GM21717 (cell line): Measurements from ENCODE around the gene C11orf97.
"Not testable (repeated sequence)": the region's sequence is repeated elsewhere in the genome, so short reads cannot be mapped to it uniquely, and the experiment has no call there.

Experiments used
- ATAC-seq: cut with Tn5 transposase; IDR thresholded peaks from one replicate; pipeline ENCODE4 v1.9.1; 2021; ENCODE audit warnings: mild to moderate bottlenecking, moderate library complexity; ENCODE audit not compliant: unreplicated experiment

Gene C11orf97

DNA sequence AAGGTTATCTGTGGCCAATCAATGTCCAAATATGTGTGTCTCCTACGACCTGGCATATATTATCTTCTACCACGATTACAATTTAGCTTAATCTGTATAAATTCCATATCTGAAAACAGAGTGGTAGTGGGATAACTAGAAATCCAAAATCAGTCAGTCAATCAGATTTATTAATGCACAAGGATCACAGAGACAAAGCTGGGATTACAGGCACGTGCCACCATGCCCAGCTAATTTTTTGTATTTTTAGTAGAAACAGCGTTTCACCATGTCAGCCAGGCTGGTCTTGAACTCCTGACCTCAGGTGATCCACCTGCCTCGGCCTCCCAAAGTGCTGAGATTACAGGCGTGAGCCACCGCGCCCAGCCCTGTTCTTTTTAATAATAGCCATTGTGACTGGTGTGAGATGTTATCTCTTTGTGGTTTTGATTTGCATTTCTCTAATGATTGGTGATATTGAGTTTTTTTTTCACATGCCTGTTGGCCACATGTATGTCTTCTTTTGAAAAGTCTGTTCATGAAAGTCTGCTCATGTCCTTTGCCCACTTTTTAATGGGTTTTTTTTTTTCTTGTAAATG lies 43.6 kb downstream of the C11orf97 start:
- not testable (repeated sequence) for ATAC-seq

DNA sequence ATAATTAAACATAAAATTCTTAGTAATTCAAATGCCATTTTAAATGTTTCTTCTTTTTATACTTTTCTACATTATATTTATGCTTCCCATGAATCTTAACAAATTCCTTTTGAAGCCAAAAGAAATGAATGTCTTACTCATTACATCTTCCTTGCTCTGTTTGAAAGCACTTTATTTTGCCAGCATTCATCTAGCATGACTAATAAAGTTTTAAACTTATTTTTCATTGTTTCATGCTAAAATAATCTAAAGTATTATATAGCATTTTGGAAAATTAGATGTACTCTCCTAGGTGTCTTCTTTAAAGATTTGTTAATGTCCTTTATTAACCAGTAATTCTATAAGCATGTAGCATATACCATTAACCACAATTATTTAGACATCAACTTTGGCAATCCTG lies 45.2 kb downstream of the C11orf97 start:
- ATAC-seq: no peak

DNA sequence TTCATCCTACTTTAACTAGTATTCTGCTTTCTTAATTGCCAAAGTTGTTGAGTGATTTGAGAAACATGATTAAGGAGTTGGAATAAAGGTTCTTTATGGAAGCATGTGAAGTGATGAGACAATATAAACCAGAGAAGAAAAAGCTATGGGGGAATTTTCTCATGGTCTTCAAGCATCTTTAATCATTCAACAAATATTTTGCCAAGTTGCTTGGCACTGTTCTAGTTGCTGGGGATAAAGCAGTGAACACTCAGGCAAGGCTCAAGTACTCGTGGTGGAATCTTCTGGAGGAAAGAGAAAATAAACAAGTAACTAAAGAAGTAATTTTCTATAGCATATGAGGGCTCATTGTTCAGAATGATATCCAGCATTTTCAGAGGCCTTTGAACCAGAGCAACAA lies 45.7 kb downstream of the C11orf97 start:
- ATAC-seq: no peak

DNA sequence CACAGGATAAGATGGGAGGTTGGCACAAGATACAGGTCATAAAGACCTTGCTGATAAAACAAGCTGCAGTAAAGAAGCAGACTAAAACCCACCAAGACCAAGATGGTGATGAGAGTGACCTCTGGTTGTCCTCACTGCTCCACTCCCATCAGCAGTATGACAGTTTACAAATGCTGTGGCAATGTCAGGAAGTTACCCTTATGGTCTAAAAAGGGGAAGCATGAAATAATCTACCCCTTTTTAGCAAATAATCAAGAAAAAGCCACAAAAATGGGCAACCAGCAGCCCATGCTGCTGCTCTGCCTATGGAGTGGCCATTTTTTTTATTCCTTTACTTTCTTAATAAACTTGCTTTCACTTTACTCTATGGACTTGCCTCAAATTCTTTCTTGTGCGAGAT lies 46.2 kb downstream of the C11orf97 start:
- ATAC-seq: no peak

DNA sequence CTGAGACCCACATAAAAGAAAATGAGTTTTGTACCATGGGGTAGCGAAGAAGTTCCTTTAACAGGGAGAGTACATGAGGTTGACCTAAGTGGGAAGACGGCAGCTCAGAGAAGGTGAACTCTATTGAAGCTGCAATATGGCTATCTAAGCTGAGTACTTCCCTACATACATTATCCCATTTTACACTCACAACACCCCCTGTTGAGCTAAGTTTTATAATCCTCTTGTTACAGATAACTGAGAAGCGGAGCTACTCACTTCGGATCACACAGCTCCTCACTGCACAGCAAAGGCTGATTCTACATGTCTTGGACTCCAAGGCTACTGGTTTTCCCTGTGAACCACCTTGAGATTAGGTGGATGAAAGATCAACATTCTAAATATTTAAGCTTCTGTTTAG lies 46.7 kb downstream of the C11orf97 start:
- ATAC-seq: no peak

DNA sequence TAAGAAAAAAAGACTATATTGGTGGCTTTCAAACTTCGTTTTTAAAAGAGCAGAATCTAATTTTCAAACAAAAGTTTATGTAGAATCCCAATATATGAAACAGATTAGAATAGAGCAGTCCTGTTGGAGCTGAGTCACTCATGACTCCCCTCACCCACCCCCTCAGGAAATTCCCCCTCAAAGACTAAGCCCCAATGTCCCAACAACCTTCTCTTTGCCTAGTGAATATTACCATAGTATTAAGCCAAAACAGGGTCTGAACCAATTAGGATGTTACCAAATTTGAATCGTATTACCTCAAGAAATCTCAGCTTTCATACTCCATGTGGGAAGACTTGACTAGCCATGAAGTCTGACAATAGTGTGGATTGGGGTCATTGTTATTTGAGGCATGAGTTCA lies 47.1 kb downstream of the C11orf97 start:
- no peak for ATAC-seq

DNA sequence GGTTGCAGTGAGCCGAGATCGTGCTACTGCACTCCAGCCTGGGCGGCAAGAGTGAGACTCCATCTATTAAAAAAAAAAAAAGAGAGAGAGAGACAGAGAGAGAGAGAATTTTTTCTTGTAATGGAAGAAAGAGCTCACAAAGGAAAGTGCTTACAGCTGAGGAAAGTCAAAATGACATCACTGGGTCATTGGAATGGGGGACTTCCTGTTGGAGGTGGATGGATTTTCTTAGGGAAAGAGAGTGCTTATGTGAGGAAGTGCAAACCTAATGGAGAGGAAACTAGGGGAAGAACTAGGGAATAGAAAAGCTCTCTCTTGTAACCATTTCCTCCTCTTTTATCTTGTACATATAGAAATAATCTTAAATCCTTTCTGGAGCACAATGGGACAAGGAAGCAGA lies 48.6 kb downstream of the C11orf97 start:
- ATAC-seq: no peak

DNA sequence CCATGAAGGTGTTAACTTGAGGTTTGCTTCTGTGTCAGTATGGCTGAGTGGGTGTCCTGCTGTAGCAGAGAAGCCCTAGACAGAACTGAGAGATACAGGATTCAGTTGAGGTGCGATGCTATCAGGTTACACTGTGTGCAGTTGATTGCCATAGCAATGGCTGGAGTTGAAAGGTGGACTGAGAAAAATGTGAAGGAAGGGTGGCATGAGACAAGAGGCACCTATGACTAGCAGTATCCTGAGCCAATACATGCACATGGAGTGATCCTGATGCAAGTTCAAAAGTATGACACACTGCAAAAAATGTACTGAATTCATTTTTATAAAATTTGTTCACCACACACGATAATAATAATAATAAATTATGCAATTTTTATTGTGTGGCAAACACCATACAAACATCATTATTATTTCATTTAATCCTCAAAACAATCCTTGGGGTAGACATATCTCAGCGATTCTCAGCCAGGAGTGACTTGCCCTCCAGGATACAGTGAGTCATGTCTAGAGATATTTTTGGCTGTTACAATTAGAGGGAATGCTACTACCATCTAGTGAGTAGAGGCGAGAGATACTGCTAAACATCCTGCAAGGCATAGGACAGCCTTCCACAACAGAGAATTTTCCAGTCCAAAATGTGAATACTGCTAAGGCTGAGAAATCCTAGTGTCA lies 51.1 kb downstream of the C11orf97 start:
- no peak for ATAC-seq

DNA sequence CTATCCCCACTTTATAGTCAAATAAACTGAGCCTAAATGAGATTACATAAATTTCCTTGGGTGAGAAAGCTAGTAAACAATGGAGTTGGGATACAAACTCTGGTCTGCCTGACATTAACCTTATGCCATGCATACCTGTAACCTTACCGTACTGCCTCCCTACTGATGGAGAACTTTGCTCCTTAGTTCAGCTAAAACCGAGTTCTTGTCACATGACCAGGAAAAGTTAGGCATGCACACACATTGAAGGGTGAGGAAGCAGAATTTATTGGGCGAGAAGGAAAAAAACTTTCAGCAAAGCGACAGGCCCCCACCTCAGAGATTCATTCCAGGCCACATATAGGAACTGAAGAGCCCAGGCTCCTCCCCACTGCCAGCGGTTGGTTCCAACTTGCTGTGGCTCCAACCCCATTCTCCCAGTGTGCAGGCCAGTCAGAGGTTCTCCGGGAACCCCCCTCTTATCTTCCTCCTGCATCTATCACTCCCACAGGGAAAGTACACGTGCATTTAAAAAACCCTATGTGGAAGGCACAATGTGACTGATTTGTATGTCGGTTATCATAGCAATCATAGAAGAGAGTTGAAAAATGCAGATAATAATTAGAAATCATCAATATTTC lies 51.7 kb downstream of the C11orf97 start:
- no peak for ATAC-seq

DNA sequence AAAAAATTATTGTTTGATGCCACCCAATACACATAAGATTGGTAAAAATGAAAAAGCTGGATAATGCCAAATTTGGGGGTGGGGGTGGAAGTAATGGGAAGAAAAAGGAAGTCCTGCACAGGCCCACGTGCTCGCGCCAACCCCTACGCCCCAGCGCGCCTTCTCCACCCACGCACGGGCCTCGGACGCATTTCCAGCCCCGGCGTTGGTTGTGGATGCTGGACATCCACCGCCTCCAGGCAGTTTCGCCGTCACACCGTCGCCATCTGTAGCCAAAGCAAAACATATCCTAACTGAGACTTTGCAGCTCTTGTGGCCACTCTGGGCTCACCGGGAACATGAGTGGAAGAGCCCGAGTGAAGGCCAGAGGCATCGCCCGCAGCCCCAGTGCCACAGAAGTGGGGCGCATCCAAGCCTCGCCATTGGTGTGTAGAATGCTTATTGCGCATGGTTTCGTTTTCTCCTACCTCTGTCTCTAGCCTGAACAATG lies 55.0 kb downstream of the C11orf97 start, which contains the start of gene PIWIL4:
PIWIL4 (plus strand) TSS at position 188 of the 490 bp plus-strand sequence; CDS start at position 339, 151 bp downstream.
- ATAC-seq: no peak

DNA sequence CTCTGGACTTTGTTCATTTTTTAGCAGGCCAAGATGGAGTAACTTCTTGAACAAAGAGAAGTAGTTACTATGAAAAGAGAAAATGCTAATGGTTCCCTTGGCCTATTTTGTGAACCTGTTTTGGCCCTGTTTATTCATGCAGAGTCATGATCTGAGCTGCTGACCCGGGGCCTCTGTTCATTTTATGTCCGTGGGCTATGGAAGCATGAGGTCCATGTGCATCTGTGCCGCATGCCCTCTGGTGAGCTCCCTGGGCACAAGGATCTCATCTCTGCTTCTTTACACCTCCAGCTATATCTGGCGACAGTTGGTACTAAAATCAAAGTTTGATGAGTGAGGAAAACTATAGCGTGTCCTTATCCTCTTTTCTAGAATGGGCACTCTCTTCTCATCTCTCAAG lies 55.9 kb downstream of the C11orf97 start:
- ATAC-seq: no peak

DNA sequence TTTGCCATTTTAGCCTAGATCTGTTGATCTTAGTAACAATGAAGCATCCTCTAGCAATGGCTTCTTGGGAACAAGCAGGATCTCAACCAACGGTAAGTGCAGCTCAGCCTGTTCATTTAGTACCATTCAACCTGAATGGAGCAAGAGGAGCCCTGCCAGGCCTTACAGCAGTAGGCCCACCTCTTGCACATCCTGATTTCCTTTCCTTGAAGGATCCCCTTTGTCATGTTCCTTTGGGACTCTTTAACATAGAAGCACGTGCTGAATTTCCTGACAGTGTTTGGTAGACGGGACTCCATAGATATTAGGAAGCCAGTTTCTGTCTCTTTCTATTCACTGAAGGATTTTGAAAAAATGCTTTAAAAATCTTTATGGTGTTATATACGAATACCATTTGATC lies 56.5 kb downstream of the C11orf97 start:
- ATAC-seq: no peak

DNA sequence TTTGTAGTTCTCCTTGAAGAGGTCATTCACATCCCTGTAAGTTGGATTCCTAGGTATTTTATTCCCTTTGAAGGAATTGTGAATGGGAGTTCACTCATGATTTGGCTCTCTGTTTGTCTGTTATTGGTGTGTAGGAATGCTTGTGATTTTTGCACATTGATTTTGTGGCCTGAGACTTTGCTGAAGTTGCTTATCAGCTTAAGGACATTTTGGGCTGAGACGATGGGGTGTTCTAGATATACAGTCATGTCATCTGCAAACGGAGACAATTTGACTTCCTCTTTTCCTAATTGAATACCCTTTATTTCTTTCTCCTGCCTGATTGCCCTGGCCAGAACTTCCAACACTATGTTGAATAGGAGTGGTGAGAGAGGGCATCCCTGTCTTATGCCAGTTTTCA lies 60.7 kb downstream of the C11orf97 start:
- not testable (repeated sequence) for ATAC-seq

DNA sequence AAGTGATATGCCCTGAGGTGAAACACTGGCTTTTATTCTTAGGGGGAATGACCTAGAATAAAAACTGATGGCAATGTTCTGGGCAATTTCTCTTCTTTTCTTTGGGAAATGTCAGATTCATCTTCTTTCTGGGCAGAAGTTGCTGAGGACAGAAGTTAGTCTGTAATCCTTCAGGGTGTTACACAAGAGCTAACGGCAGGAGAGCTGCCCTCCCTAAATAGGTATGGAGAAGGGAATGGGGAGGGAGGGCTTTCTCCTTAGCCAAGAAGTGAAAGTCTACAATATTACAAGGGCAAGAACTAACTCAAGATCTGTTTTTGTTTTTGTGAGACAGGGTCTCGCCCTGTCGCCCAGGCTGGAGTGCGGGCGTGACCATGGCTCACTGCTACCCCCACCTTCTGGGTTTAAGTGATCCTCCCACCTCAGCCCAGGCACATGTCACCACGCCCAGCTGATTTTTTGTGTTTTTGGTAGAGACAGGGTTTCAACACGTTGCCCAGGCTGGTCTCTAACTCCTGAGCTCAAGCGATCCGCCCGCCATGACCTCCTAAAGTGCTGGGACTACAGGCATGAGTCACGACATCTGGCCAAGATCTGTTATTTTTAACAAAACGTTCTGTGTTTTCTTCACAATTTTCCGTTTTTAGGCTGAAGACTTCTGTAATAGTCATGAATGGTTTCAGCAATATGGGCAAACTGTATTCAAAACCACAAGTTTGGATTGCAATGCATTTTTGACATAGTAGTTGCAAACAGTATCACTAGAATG lies 62.1 kb downstream of the C11orf97 start:
- ATAC-seq: no peak

DNA sequence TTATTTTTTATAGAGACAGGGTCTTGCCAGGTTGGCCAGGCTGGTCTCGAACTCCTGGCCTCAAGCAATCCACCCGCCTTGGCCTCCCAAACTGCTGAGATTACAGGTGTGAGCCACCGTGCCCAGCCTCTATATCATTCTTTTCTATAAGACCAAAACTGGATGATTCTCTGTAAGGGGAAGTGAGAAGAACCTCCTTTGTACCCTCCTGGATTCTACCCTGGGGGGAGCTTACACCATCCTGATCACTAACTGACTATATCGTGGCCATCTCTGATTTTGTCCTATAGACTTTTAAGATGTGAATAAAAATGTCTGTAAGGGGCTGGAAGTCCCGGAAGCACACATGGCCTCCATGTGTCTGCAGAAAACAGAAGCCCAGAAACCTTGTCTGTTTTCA lies 64.0 kb downstream of the C11orf97 start:
- ATAC-seq: no peak

DNA sequence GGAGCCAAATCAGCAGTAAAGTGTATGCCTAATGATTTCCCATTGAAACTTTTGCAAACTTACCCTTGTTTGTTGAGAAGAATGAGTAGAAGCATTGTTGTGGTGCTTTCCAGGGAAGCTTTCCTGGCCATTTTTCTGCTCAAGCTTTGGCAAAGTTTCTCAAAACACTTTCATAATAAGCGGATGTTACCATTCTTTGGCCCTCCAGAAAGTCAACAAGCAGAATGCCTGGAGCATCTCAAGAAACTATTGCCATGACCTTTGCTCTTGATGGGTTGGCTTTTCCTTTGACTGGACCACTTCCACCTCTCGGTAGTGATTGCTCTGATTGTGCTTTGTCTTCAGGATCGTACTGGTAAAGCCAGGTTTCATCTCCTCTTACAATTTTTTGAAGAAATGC lies 65.6 kb downstream of the C11orf97 start:
- ATAC-seq: no peak
